Right lobe of liver (tissue), 4 donors: Measurements from ENCODE around the gene ZFP62.

Experiments used
- CTCF ChIP-seq, 4 donors: fragments of 200-600 bp in 3 of 4; fragments of 450-650 bp in 1 of 4; IDR thresholded peaks; one replicate each; pipeline versions ENCODE4 v1.5.1 to v1.8.0; 2016 to 2022; ENCODE audit warnings: antibody characterized with exemption in 4 of 4, mild to moderate bottlenecking in 2 of 4
- POLR2A ChIP-seq: fragments of 450-650 bp; IDR thresholded peaks from one replicate; pipeline ENCODE4 v1.6.1; 2017; ENCODE audit warnings: antibody characterized with exemption, mild to moderate bottlenecking
- donor health status: DM: no; HTN: no; CAD: no.
- donor health status: DM: no; HTN: no; CAD: no.
- donor health status: DM: no; HTN: yes; CAD: no.

- TF ChIP-seq CTCF (IDR thresholded peaks at IDR 0.05) (no peak), POLR2A (no peak)
Measured at GRCh38 chr5:180853848-180854176, 7.3 kb downstream of the ZFP62 start.
